K562 (cell line): ENCODE results near the gene GNG7. TPM values are rescaled to one million over a fixed set of nuclear protein-coding genes. Genes with fewer than 3 reads are reported as not detected.

Source experiments
- CHD7 ChIP-seq: fragments of 200-600 bp; sonication (generic); IDR thresholded peaks from one replicate; pipeline ENCODE4 v1.6.1; 2012; ENCODE audit warnings: mild to moderate bottlenecking, low read depth, low read length, inconsistent platforms
- GTF2E2 ChIP-seq: fragments of 200-800 bp; sonication (Bioruptor generic); IDR thresholded peaks from 2 replicates; pipeline ENCODE4 v1.6.1; 2016; ENCODE audit warnings: missing genetic modification characterization, missing compliant biosample characterization
- PTBP1 ChIP-seq: fragments of 200-400 bp; formaldehyde crosslinking; IDR thresholded peaks from 2 replicates; pipeline ENCODE4 v1.6.1; 2017; ENCODE audit warnings: low read depth, low read length
- TAF1 ChIP-seq: IDR thresholded peaks from 2 replicates; pipeline ENCODE4 v1.6.1; 2011; ENCODE audit warnings: mild to moderate bottlenecking, low read length, moderate library complexity; ENCODE audit not compliant: insufficient read depth, control insufficient read depth, severe bottlenecking; ENCODE audit errors: extremely low read depth
- ZBTB34 ChIP-seq: fragments of 250-450 bp; sonication (Bioruptor Pico); IDR thresholded peaks from 2 replicates; pipeline ENCODE4 v1.8.0; 2021; ENCODE audit warnings: mild to moderate bottlenecking, moderate library complexity
- ZBTB43 ChIP-seq: sonication (generic); formaldehyde crosslinking; IDR thresholded peaks from 2 replicates; pipeline ENCODE4 v1.8.0; 2023; ENCODE audit warnings: mild to moderate bottlenecking, missing genetic modification reagents
- ZNF280A ChIP-seq: fragments of 450-650 bp; IDR thresholded peaks from 2 replicates; pipeline ENCODE4 v1.6.1; 2018; ENCODE audit warnings: mild to moderate bottlenecking, low read depth; ENCODE audit not compliant: partially characterized antibody
- ZNF280B ChIP-seq: fragments of 250-450 bp; sonication (Bioruptor Pico); IDR thresholded peaks from 2 replicates; pipeline ENCODE4 v1.5.1; 2021; ENCODE audit warnings: mild to moderate bottlenecking
- polyA plus RNA-seq, 8 experiments: library from polyadenylated mRNA; depleted of rRNA in 4 of 8; stranded (reverse) in 5 of 8; unstranded in 3 of 8; fragments of >200 nt; fragmentation: Nextera tagmentation in 2 of 8; fragmentation: Illumina TruSeq in 1 of 8; extraction: Ambion mirVana in 2 of 8; extraction: Trizol in 1 of 8; gene quantifications; 2 replicates each; pipeline versions ENCODE4 v1.2.1 to v1.2.3, GENCODE V29; 2011 to 2014; ENCODE audit warnings: inconsistent platforms in 1 of 8, missing spikeins in 1 of 8
- total RNA-seq, 7 experiments: library from RNA; depleted of rRNA in 6 of 7; stranded (reverse); fragments of >200 nt in 6 of 7; fragmentation: Illumina TruSeq in 2 of 7; extraction: Trizol in 2 of 7; gene quantifications; 2 replicates each; pipeline versions ENCODE4 v1.2.1 to v1.2.3, GENCODE V29; 2011 to 2021; ENCODE audit warnings: low replicate concordance in 1 of 7

Gene GNG7
- total and polyA plus RNA-seq, 9 of the 15 experiments (the other 6 are each of a cell fraction or from before 2014, with no cell fraction given): 0.01 to 0.20 (median 0.06) TPM; not detected in 1

- TF ChIP-seq ZBTB43 (CRISPR knock-in tag) (no peak), TAF1 (no peak), CHD7 (no peak), PTBP1 (no peak), GTF2E2 (no peak), ZBTB34 (CRISPR knock-in tag) (no peak), ZNF280A (no peak), ZNF280B (CRISPR knock-in tag) (no peak)
These were observed 228.1 kb downstream of the GNG7 start (continued) for GRCh38 chr19:2474232-2475017.
